Mammary epithelial cell (primary cell): ENCODE measurements around the gene MGAT5.

Experiments used
- EZH2 ChIP-seq: IDR thresholded peaks from 2 replicates; pipeline ENCODE4 v1.6.1; 2012; ENCODE audit warnings: low read length, inconsistent platforms, borderline replicate concordance
- TF ChIP-seq, protein P1 (sequence below), 2 donors: IDR thresholded peaks in 1 of 2; conservative IDR thresholded peaks in 1 of 2; 2 replicates each; pipeline ENCODE4 v1.5.1; 2011 to 2012; ENCODE audit warnings: inconsistent platforms in 2 of 2, low read length in 2 of 2, mild to moderate bottlenecking in 2 of 2, control low read depth in 1 of 2, low read depth in 1 of 2; ENCODE audit not compliant: insufficient read depth in 1 of 2; ENCODE audit errors: extremely low read depth in 1 of 2

- TF ChIP-seq, protein P1, sequence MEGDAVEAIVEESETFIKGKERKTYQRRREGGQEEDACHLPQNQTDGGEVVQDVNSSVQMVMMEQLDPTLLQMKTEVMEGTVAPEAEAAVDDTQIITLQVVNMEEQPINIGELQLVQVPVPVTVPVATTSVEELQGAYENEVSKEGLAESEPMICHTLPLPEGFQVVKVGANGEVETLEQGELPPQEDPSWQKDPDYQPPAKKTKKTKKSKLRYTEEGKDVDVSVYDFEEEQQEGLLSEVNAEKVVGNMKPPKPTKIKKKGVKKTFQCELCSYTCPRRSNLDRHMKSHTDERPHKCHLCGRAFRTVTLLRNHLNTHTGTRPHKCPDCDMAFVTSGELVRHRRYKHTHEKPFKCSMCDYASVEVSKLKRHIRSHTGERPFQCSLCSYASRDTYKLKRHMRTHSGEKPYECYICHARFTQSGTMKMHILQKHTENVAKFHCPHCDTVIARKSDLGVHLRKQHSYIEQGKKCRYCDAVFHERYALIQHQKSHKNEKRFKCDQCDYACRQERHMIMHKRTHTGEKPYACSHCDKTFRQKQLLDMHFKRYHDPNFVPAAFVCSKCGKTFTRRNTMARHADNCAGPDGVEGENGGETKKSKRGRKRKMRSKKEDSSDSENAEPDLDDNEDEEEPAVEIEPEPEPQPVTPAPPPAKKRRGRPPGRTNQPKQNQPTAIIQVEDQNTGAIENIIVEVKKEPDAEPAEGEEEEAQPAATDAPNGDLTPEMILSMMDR (conservative IDR thresholded peaks at IDR 0.05 in 1 of 2, IDR thresholded peaks at IDR 0.05 in 1 of 2; ENCODE audit: extremely low read depth in 1 of 2, insufficient read depth in 1 of 2, low read depth in 1 of 2, low read length in 2 of 2), result no peak
- no peak for TF ChIP-seq EZH2
These were observed 14.4 kb downstream of the MGAT5 start for GRCh38 chr2:134268265-134268664.
